Panc1 (cell line): ENCODE results near the gene MVP. TPM values are rescaled to one million over a fixed set of nuclear protein-coding genes. Genes with fewer than 3 reads are reported as not detected.
A peak's percentile ranks its signal among the peaks of the same experiment; 100 is the strongest.

Source experiments
- ATAC-seq: fragments of 200-7000 bp; cut with Tn5 transposase; 2 replicates; pipeline ENCODE4 v1.9.1; 2020; ENCODE audit warnings: mild to moderate bottlenecking, moderate library complexity
- BruUV-seq: library from RNA; stranded (reverse); fragments of 400-500 nt; replicated peaks from 2 replicates; lab custom pipeline; 2021; lab: Mats Ljungman, UMichigan
- CTCF ChIA-PET: fragments of 300-600 bp; sonication (Branson Sonifier 250); formaldehyde crosslinking; loops from one replicate; lab custom pipeline; 2022; ENCODE audit warnings: antibody characterized with exemption; lab: Charles Lee
- POLR2A ChIA-PET: fragments of 300-600 bp; sonication (Branson Sonifier 250); formaldehyde crosslinking; loops from one replicate; lab custom pipeline; 2022; ENCODE audit warnings: antibody characterized with exemption; lab: Charles Lee
- DNase-seq: peaks from one replicate; pipeline ENCODE4 v3.0.0-alpha.2; 2010; ENCODE audit warnings: low read depth, low spot score
- H3K27ac ChIP-seq: 2 replicates; pipeline ENCODE4 v1.5.1; 2011; ENCODE audit warnings: mild to moderate bottlenecking, low read length, inconsistent platforms
- H3K27me3 ChIP-seq: fragments of 200-500 bp; sonication (Bioruptor generic); 2 replicates; pipeline ENCODE4 v1.6.0; 2014; ENCODE audit warnings: low read length, inconsistent platforms; ENCODE audit not compliant: control insufficient read depth, insufficient read depth
- H3K36me3 ChIP-seq: fragments of 200-500 bp; sonication (Bioruptor generic); 2 replicates; pipeline ENCODE4 v1.5.1; 2014; ENCODE audit warnings: inconsistent platforms, mild to moderate bottlenecking, low read length, moderate library complexity; ENCODE audit not compliant: control insufficient read depth, insufficient read depth
- H3K4me1 ChIP-seq: 2 replicates; pipeline ENCODE4 v1.5.1; 2011; ENCODE audit warnings: inconsistent platforms, mild to moderate bottlenecking, low read length, moderate library complexity; ENCODE audit not compliant: control insufficient read depth, insufficient read depth
- H3K4me3 ChIP-seq, 2 experiments: 2 replicates each; pipeline ENCODE4 v1.5.1; 2011 to 2012; ENCODE audit warnings: low read depth in 2 of 2, low read length in 2 of 2, mild to moderate bottlenecking in 2 of 2, inconsistent platforms in 1 of 2, moderate library complexity in 1 of 2
- H3K9me3 ChIP-seq: fragments of 200-500 bp; sonication (Bioruptor generic); 2 replicates; pipeline ENCODE4 v1.5.1; 2014; ENCODE audit warnings: low read depth, mild to moderate bottlenecking, inconsistent platforms, low read length, moderate library complexity; ENCODE audit not compliant: control insufficient read depth, insufficient read depth
- POLR2AphosphoS5 ChIP-seq: IDR thresholded peaks from 2 replicates; pipeline ENCODE4 v1.6.1; 2012; ENCODE audit warnings: mild to moderate bottlenecking, low read depth, low read length, moderate library complexity
- REST ChIP-seq, 2 experiments: IDR thresholded peaks; 2 replicates each; pipeline ENCODE4 v1.6.1; 2011 to 2012; ENCODE audit warnings: low read depth in 2 of 2, control low read depth in 1 of 2, low read length in 1 of 2, mild to moderate bottlenecking in 1 of 2, moderate library complexity in 1 of 2; ENCODE audit not compliant: insufficient read depth in 1 of 2
- SIN3A ChIP-seq: IDR thresholded peaks from 2 replicates; pipeline ENCODE4 v1.6.1; 2012; ENCODE audit warnings: low read depth, mild to moderate bottlenecking, low read length, moderate library complexity, borderline replicate concordance; ENCODE audit not compliant: insufficient read depth
- TCF7L2 ChIP-seq: IDR thresholded peaks from 2 replicates; pipeline ENCODE4 v1.6.1; 2011; ENCODE audit warnings: mild to moderate bottlenecking, low read depth, low read length, inconsistent platforms
- in situ Hi-C: cut with HindIII; loops from 2 replicates; pipeline ENCODE4 v1.10.0; 2016; ENCODE audit warnings: low sequenced_read_pairs, low pct_unique_long_range_greater_than_20kb
- intact Hi-C: fragments of 100-400 bp; cut with micrococcal nuclease; formaldehyde crosslinking; loops from one replicate; pipeline ENCODE4 v1.10.0; 2022; ENCODE audit not compliant: unreplicated experiment
- total RNA-seq: library from RNA; stranded (reverse); gene quantifications from one replicate; pipeline ENCODE4 v1.2.1, GENCODE V29; 2021; ENCODE audit not compliant: unreplicated experiment
- TF ChIP-seq, protein P1 (sequence below): fragments of 450-650 bp; IDR thresholded peaks from 2 replicates; pipeline ENCODE4 v1.5.1; 2017; ENCODE audit warnings: mild to moderate bottlenecking

MVP gene
- total RNA-seq, 1 experiment from 2014 or later, result 107 TPM

GRCh38 chr16:29863669-29863984 is 43.4 kb downstream of the MVP start:
- no peaks in the 10 kb centered on the region for H3K9me3 ChIP-seq
- DNase-seq (no peak), ATAC-seq (no peak)
- POLR2A ChIA-PET, result no interaction called here
- H3K36me3 ChIP-seq, result no peaks in the 10 kb centered on the region
- no peaks in the 10 kb centered on the region for H3K27me3 ChIP-seq
- H3K4me1 ChIP-seq, result no peaks in the 10 kb centered on the region
- no TSS peak for BruUV-seq
- CTCF ChIA-PET, result interaction anchor here (1.0 kb wide), 1 partner anchor 15 kb away, joined by 3 read pairs; no protein-coding TSS in a partner anchor
- intact Hi-C loops, result no loop called here
- TF ChIP-seq REST (IDR thresholded peaks at IDR 0.05; ENCODE audit: insufficient read depth in 1 of 2, low read depth in 2 of 2, low read length in 1 of 2), result no peak
- no peak for TF ChIP-seq POLR2AphosphoS5
- TF ChIP-seq, protein P1, sequence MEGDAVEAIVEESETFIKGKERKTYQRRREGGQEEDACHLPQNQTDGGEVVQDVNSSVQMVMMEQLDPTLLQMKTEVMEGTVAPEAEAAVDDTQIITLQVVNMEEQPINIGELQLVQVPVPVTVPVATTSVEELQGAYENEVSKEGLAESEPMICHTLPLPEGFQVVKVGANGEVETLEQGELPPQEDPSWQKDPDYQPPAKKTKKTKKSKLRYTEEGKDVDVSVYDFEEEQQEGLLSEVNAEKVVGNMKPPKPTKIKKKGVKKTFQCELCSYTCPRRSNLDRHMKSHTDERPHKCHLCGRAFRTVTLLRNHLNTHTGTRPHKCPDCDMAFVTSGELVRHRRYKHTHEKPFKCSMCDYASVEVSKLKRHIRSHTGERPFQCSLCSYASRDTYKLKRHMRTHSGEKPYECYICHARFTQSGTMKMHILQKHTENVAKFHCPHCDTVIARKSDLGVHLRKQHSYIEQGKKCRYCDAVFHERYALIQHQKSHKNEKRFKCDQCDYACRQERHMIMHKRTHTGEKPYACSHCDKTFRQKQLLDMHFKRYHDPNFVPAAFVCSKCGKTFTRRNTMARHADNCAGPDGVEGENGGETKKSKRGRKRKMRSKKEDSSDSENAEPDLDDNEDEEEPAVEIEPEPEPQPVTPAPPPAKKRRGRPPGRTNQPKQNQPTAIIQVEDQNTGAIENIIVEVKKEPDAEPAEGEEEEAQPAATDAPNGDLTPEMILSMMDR, result no peak; the same call in 1 of the 2 replicates
- TF ChIP-seq TCF7L2, result no peak
- no peak for TF ChIP-seq SIN3A
- peak overlapping the region; percentile 75 to 81 for H3K4me3 ChIP-seq
- H3K27ac ChIP-seq, result peak overlapping the region; percentile 98
- in situ Hi-C loops, result no loop called here

GRCh38 chr16:29864205-29864604 is 43.9 kb downstream of the MVP start:
- ATAC-seq, result no peak
- BruUV-seq, result no TSS peak
- no peak for TF ChIP-seq TCF7L2
- TF ChIP-seq POLR2AphosphoS5, result no peak
- no peaks in the 10 kb centered on the region for H3K9me3 ChIP-seq
- intact Hi-C loops (no loop called here), in situ Hi-C loops (no loop called here)
- no peak overlapping the region for H3K27ac ChIP-seq
- ChIA-PET POLR2A (no interaction called here), CTCF (interaction anchor here (0.5 to 1.0 kb wide), 2 partner anchors 8 to 16 kb away, joined by 3 to 6 read pairs; no protein-coding TSS in a partner anchor)
- no peak overlapping the region for H3K4me3 ChIP-seq
- no peaks in the 10 kb centered on the region for H3K4me1 ChIP-seq
- no peaks in the 10 kb centered on the region for H3K36me3 ChIP-seq
- DNase-seq, result no peak
- H3K27me3 ChIP-seq, result no peaks in the 10 kb centered on the region

- in situ Hi-C loops, result no loop called here
- no peak for ATAC-seq
- Histone ChIP-seq H3K4me3 (no peak overlapping the region), H3K27me3 (no peaks in the 10 kb centered on the region), H3K9me3 (no peaks in the 10 kb centered on the region), H3K36me3 (no peaks in the 10 kb centered on the region), H3K27ac (no peak overlapping the region), H3K4me1 (no peaks in the 10 kb centered on the region)
- DNase-seq, result no peak
- intact Hi-C loops, result no loop called here
- no TSS peak for BruUV-seq
- TF ChIP-seq SIN3A (no peak), POLR2AphosphoS5 (no peak), TCF7L2 (no peak), REST (IDR thresholded peaks at IDR 0.05; ENCODE audit: insufficient read depth in 1 of 2, low read depth in 2 of 2, low read length in 1 of 2) (no peak)
- TF ChIP-seq, protein P1, result no peak
- POLR2A ChIA-PET, result no interaction called here
- CTCF ChIA-PET, result no interaction called here
Measured at GRCh38 chr16:29868396-29869009, 48.2 kb downstream of the MVP start.
